ENCODE measurements around the gene SASH1.

The SASH1 gene

DNA sequence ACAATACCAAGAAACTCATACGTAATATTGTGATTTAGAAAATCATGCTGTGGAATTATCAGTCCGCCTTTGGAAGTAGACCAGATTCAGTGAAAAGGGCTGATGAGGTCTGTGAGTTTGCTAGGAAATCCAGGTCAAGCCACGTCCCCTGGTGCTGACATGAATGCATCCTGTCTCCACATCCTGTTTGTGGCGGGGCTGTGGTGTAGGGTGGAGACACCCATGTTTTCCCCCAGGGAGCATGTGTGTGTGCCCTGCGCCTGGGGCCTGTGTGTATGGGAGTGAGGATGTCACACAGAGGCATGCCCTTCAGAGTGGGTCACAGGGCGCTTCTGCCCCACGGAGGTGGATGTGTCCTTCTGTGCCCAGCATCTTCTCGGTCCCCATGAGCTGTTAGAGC is 109.1 kb downstream of the SASH1 start:
- DNase-seq: peak; percentile 67

DNA sequence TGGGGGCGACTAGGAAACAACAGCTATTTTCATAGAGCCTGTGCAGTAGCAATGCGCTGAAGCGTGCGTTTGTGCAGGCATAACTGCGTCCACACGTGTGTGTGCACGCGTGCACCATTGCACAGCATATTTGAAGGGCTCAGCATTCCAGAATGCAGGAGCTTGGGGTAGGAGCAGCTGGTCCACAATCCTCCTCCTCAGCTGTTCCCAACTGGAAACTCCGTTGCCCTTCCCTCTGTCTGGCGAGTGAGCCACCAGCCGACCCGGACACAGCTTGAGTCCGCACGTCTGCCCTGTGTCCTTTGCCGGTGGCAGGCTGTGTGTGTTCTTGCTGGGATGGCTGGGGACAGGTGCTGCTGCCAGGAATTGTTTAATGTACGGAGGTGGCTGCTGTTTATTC is 110.2 kb downstream of the SASH1 start:
- no peak overlapping the region for H3K4me3 Mint-ChIP-seq
- H3K9me3 Mint-ChIP-seq: no peaks in the 10 kb centered on the region
- CTCF ChIA-PET: no interaction called here
- H3K4me1 Mint-ChIP-seq: peaks cover 22% of the 10 kb centered on the region
- H3K27me3 Mint-ChIP-seq: peaks cover 33% of the 10 kb centered on the region
- H3K36me3 Mint-ChIP-seq: no peaks in the 10 kb centered on the region
- DNase-seq: no peak
- H3K27ac Mint-ChIP-seq: no peak overlapping the region

More for the DNA sequence above, 109.1 kb downstream of the SASH1 start:
- H3K4me1 Mint-ChIP-seq: peaks cover 22% of the 10 kb centered on the region
- no peaks in the 10 kb centered on the region for H3K36me3 Mint-ChIP-seq
- H3K9me3 Mint-ChIP-seq: no peaks in the 10 kb centered on the region
- CTCF ChIA-PET: interaction anchor here (1.4 to 1.6 kb wide), 2 partner anchors 12 to 275 kb away, joined by 3 to 7 read pairs; no protein-coding TSS in a partner anchor
- H3K27ac Mint-ChIP-seq: no peak overlapping the region
- no peak overlapping the region for H3K4me3 Mint-ChIP-seq
- H3K27me3 Mint-ChIP-seq: peaks cover 41% of the 10 kb centered on the region

DNA sequence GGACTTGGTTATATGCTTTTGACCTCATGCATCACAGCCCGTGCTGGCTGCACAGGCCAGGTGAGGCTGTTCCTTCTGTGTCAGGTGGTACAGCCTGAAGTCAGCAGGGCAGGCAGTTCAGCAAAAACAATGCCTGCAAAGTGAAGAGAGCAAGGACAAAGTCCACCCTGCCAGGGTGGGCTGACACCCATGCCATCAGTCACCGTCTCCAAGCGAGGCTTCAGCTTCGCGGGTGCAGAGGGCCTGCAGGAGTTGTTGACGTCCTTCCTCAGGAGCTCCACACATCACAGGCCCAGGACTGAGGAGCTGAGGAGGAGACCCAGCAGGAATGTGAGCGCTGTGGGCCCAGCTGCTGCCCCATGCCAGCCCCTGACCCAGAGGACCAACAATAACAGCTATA is 111.3 kb downstream of the SASH1 start:
- peaks cover 22% of the 10 kb centered on the region for H3K4me1 Mint-ChIP-seq
- H3K27me3 Mint-ChIP-seq: peaks cover 23% of the 10 kb centered on the region
- no peak overlapping the region for H3K27ac Mint-ChIP-seq
- no peak overlapping the region for H3K4me3 Mint-ChIP-seq
- DNase-seq: no peak
- CTCF ChIA-PET: interaction anchor here (1.4 kb wide), 1 partner anchor 10 kb away, joined by 5 read pairs; no protein-coding TSS in a partner anchor
- no peaks in the 10 kb centered on the region for H3K9me3 Mint-ChIP-seq
- no peaks in the 10 kb centered on the region for H3K36me3 Mint-ChIP-seq

DNA sequence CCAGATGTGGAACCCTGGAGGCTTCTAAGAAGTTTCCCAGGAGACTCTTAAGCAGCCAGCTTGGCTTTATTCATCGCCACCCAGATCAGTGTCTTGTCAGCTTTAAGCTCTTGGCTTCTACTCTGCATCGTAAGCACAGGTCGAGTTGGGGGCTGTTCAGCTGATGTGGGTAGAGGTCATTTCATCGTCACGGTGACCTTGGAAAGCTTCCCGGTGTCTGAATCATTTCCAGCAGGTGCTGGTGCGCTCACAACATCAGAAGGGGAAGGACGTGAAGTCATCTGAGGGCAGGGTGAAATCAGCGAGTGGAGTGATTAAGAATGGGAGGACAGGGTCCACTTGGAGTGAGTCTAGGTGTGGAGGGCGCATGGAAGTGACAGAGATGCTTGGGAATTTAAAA is 112.6 kb downstream of the SASH1 start:
- Mint-ChIP-seq H3K27ac (no peak overlapping the region), H3K9me3 (no peaks in the 10 kb centered on the region), H3K4me3 (no peak overlapping the region), H3K4me1 (peaks cover 22% of the 10 kb centered on the region), H3K27me3 (peaks cover 9% of the 10 kb centered on the region), H3K36me3 (no peaks in the 10 kb centered on the region)
- no peak for DNase-seq
- CTCF ChIA-PET: interaction anchor here (1.4 kb wide), 1 partner anchor 9 kb away, joined by 5 read pairs; no protein-coding TSS in a partner anchor

DNA sequence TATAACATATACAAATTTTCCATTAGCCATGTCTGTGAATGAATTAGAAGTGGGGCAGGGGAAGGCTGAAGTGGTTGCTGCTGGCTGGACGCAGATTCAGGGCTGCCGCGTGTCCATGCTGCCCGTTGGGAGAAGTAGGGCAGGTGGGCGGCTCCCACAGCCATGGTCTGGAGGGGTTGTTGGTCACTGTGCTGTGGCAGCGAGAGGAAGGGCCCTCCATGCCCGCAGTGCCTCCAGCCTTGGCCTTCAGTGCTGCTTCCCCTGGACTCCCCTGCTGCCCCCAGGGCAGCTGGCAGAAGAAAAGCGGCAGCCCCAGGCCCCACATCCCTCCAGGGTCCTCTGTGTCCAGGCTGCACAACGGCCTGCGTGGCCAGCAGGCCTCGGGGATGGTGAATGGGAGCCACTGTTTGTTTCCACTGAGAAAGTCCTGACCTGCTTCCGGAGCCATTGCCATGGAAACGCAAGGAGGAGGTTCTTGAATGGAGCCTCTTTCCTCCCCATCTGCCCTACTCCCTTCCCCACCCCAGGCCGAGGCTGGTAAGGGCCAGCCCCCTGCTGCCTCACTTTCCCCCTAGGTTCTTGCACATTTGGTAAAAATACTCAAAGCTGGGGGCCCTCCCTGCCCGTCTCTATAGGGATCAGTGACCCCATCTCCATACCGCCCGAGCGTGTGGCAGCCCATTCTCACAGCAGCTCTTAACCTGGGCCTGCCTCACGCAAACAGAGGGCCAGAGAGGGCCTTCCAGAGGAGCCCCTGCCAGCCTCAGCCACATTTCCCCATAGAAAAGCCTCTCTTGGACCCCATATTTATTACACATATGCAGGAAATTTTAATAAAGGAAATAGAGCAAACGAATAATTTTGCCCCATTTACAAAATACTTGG is 113.3 kb downstream of the SASH1 start:
- H3K9me3 Mint-ChIP-seq: no peaks in the 10 kb centered on the region
- no peak overlapping the region for H3K27ac Mint-ChIP-seq
- peaks cover 20% of the 10 kb centered on the region for H3K4me1 Mint-ChIP-seq
- H3K27me3 Mint-ChIP-seq: peaks cover 9% of the 10 kb centered on the region
- CTCF ChIA-PET: interaction anchor here (0.6 kb wide), 1 partner anchor 280 kb away, joined by 3 read pairs; no protein-coding TSS in a partner anchor
- no peak overlapping the region for H3K4me3 Mint-ChIP-seq
- no peak for DNase-seq
- H3K36me3 Mint-ChIP-seq: no peaks in the 10 kb centered on the region

DNA sequence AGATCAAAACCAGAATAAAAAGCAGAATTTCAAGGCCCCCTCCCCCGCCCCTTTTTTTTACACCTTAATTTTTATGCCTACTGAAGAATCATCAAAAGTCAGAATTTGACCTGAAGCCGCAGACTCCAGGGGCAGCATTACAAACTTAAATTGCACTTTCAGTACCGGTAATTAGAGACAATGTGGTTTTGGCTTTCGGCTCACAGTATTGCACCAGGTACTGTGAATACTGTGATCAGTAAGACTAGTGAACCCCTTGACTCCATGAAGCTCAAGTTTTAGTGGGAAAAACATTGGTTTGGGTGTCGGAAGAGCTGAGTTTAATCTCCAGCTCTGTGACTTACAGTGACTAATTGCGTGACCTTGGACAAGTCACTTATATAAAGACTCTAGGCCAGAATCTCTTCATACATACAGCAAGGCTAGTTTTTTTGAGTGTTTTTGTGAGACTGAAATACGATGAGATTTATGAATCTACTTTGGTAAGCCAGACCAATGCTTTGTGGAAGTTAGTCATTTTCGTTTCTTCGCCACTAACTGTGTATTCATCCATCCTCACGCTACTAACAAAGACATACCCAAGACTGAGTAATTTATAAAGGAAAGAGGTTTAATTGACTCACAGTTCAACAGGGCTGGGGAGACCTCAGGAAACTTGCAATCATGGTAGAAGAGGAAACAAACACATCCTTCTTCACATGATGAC is 114.7 kb downstream of the SASH1 start:
- H3K4me1 Mint-ChIP-seq: peaks cover 6% of the 10 kb centered on the region
- no peak overlapping the region for H3K27ac Mint-ChIP-seq
- DNase-seq: no peak
- CTCF ChIA-PET: no interaction called here
- H3K36me3 Mint-ChIP-seq: no peaks in the 10 kb centered on the region
- H3K9me3 Mint-ChIP-seq: no peaks in the 10 kb centered on the region
- peaks cover 6% of the 10 kb centered on the region for H3K27me3 Mint-ChIP-seq
- H3K4me3 Mint-ChIP-seq: no peak overlapping the region

DNA sequence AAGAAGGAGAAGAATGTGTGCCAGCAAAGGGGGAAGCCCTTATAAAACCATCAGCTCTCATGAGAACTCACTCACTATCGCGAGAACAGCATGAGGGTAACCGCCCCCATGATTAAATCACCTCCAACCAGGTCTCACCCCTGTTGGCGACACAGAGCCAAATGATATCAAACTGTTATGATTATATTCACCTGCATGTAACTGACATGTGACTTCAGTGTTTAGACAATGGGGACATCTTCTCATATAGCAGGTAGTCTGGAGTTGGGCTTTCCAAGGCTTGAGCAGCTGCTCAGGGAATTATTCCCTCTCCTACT is 115.2 kb downstream of the SASH1 start:
- peaks cover 2% of the 10 kb centered on the region for H3K4me1 Mint-ChIP-seq
- no peak overlapping the region for H3K27ac Mint-ChIP-seq
- no peak for DNase-seq
- H3K36me3 Mint-ChIP-seq: no peaks in the 10 kb centered on the region
- H3K4me3 Mint-ChIP-seq: no peak overlapping the region
- CTCF ChIA-PET: no interaction called here
- H3K9me3 Mint-ChIP-seq: no peaks in the 10 kb centered on the region
- H3K27me3 Mint-ChIP-seq: peaks cover 11% of the 10 kb centered on the region

DNA sequence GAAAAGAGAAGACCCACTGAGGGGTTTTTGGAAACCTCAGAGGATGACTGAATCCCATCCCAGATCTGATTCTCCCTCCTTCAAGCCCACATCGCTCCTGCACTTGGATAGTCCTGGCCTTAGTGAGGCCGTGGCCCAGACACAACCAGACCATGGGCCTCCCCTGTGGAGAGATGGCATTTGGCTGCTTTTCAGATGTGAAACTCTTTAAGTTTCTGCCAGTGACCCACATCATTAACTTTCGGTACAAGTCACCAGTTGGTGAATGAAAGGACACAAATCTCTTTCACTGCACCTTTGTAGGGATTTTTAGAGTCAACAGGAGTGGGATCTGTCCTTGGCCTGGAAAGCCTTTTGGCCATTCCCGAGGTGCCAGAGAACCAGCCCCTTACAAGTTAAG is 116.6 kb downstream of the SASH1 start:
- Mint-ChIP-seq H3K27ac (no peak overlapping the region), H3K27me3 (peaks cover 15% of the 10 kb centered on the region), H3K36me3 (no peaks in the 10 kb centered on the region), H3K9me3 (no peaks in the 10 kb centered on the region), H3K4me1 (no peaks in the 10 kb centered on the region), H3K4me3 (no peak overlapping the region)
- CTCF ChIA-PET: no interaction called here
- DNase-seq: no peak

DNA sequence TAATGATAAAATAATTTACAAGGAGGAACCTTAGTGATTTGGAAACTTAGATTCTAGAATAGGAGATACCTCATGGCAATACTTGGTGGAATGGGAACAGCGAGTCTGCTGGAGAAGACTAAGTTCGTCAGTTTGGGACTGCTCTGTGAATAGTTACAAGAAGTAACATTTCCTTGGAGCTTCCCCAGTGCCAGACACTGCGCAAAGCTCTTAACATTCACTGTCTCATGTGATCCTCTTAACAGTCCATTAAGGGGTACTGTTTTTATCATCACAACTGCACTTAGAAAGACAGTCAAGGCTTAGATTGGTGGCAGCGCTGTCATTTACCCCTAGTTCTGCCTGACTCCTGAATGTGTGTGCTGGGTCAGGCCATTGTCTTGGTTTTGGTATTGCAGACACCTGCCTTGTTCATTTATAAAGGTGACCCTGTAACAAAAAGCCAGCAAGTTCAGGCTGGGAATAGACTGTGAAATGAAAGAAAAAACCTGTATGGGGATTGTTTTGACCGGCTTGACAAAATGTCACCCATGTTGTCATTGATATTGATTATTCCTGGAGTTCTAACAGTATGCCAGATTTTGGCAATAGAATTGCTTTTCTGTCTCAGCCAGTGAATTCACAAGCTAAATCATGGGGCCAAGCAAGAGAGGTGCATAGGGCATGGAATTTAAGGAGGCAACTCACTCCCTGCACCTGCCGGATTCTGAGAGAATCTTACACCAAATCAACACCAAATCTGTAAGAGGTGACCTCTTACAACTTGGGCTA is 118.4 kb downstream of the SASH1 start:
- Mint-ChIP-seq H3K36me3 (no peaks in the 10 kb centered on the region), H3K4me1 (no peaks in the 10 kb centered on the region), H3K27me3 (peaks cover 15% of the 10 kb centered on the region), H3K27ac (no peak overlapping the region), H3K9me3 (no peaks in the 10 kb centered on the region), H3K4me3 (no peak overlapping the region)
- DNase-seq: no peak
- CTCF ChIA-PET: interaction anchor here (1.1 kb wide), 1 partner anchor 284 kb away, joined by 4 read pairs; no protein-coding TSS in a partner anchor

DNA sequence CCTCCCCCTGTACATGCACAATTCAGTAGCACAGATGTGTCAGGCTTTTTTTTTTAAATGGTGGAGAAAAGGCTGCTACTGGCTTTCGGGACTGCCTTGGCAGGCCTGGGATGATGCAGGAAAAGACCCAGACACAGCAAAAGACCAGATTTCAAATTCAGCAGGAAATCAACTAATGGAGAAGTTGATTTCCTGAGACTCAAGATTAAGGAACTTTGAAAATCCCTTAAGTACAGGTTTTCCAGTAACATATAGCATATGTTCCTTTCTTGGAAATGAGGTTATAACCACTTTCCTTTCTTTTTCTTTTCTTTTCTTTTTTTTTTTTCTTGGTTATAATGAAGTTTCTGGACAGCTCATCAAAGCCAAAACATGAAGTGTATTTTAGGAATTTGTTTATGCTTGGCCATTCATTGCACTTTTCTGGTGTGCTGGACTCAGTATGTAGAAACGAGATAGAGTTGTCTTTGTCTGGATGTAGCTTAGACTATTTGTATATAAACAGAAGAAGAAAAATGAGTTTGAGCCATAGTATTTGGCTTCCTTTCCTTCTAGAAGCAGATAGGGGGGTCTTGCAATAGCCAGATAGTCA is 119.4 kb downstream of the SASH1 start:
- Mint-ChIP-seq H3K27me3 (peaks cover 20% of the 10 kb centered on the region), H3K4me3 (no peak overlapping the region)
- CTCF ChIA-PET: no interaction called here

DNA sequence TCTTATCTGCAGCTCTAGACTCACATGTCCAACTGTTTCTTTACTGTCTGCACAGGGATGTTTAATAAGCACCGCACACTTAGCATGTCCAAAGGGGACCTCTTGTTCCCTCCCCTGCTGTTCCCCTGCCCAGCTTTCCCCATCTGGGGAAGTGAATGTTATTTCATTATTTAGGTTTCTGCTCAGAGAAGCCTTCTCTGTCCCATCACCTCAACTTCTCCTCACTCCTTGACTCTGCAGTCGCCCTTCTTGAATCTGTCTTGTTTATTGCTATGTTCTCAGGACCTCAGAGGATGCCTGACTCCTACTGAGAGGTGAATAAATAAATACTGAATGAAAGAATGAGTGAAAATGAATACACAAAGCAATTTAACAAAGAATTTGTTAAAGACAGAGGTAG is 121.0 kb downstream of the SASH1 start:
- no peaks in the 10 kb centered on the region for H3K4me1 Mint-ChIP-seq
- CTCF ChIA-PET: interaction anchor here (0.8 to 2.3 kb wide), 7 partner anchors 9 to 957 kb away, joined by 3 to 30 read pairs (median 5); no protein-coding TSS in a partner anchor
- no peak overlapping the region for H3K27ac Mint-ChIP-seq
- no peaks in the 10 kb centered on the region for H3K36me3 Mint-ChIP-seq
- no peaks in the 10 kb centered on the region for H3K9me3 Mint-ChIP-seq
- H3K27me3 Mint-ChIP-seq: peaks cover 20% of the 10 kb centered on the region
- no peak overlapping the region for H3K4me3 Mint-ChIP-seq
- no peak for DNase-seq

More for the DNA sequence above, 119.4 kb downstream of the SASH1 start:
- Mint-ChIP-seq H3K27ac (no peak overlapping the region), H3K9me3 (no peaks in the 10 kb centered on the region), H3K4me1 (no peaks in the 10 kb centered on the region), H3K36me3 (no peaks in the 10 kb centered on the region)
- no peak for DNase-seq

DNA sequence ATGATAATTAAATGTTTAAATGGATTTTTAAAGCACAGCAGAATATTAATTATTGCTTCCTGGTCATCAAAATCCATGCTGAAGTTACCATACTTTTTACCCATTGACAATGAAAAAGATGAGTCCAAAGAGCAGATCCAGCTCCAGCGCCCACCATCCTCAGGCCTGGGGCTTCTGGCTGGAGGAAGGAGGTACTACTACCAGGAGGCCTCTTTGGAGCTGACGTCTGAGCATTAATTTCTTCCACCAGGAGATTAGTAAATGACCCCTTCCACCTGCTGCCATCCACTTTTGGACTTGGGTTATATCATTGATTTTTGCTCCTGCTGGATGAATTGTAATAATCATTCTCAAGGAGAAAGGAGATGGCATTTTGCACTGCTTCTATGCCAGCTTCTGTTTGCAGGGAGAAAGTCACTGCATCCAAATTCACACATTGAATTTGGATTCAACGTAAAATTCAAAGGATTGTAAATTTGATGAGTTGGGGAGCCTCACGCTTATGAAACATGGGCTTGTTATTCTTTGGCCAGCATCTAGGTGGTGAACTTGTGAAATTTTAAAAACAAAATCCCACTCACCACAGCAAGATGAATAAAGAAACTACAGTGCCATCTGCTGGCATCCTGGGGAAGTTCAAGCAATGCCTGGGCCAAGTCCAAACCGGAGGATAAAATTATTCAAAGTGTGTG is 121.8 kb downstream of the SASH1 start:
- Mint-ChIP-seq H3K27me3 (peaks cover 20% of the 10 kb centered on the region), H3K4me3 (no peak overlapping the region), H3K4me1 (no peaks in the 10 kb centered on the region), H3K27ac (no peak overlapping the region), H3K9me3 (no peaks in the 10 kb centered on the region), H3K36me3 (no peaks in the 10 kb centered on the region)
- CTCF ChIA-PET: interaction anchor here (0.7 to 2.3 kb wide), 10 partner anchors 10 to 957 kb away, joined by 3 to 30 read pairs (median 4); no protein-coding TSS in a partner anchor
- peak; percentile 71 for DNase-seq

DNA sequence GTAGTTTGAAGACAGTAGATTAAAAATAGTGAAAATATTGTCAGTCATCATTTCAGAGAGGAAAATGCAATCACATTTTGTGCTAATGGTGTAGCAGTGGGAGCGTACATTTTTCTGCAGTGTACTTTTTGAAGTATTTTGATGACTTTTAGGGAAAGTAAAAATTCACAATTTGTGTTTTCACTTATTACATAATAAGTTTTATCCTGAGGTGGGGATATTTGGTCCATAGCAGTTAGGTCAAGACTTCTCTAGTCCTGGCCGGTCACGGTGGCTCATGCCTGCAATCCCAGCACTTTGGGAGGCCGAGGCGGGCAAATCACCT is 122.3 kb downstream of the SASH1 start:
- H3K36me3 Mint-ChIP-seq: no peaks in the 10 kb centered on the region
- no peak overlapping the region for H3K4me3 Mint-ChIP-seq
- no peak for DNase-seq
- CTCF ChIA-PET: interaction anchor here (1.0 to 2.3 kb wide), 3 partner anchors 16 to 288 kb away, joined by 3 to 30 read pairs (median 16); no protein-coding TSS in a partner anchor
- H3K9me3 Mint-ChIP-seq: no peaks in the 10 kb centered on the region
- no peak overlapping the region for H3K27ac Mint-ChIP-seq
- no peaks in the 10 kb centered on the region for H3K4me1 Mint-ChIP-seq
- H3K27me3 Mint-ChIP-seq: peaks cover 20% of the 10 kb centered on the region

All from activated naive CD4-positive, alpha-beta T cell treated with anti-CD3 and anti-CD28 coated beads, Interleukin-2, amount 10 ng/mL, durations not matched to agents 7 days and 5 days (primary cell).